Measurements from ENCODE around the gene SLC25A48. TPM values are rescaled to one million over a fixed set of nuclear protein-coding genes. Genes with fewer than 3 reads are reported as not detected.

Gene SLC25A48
- total RNA-seq, 1 donor from 2014 or later = not detected

- intact Hi-C loops (cut with DNase I) = no loop called here
- H3K27me3 ChIP-seq = no peaks in the 10 kb centered on the region
- no peak overlapping the region for H3K27ac ChIP-seq
- no peak for ATAC-seq
- TF ChIP-seq CTCF (IDR thresholded peaks at IDR 0.05) = no peak
- no peak overlapping the region for H3K4me3 ChIP-seq
- H3K9me3 ChIP-seq = no peaks in the 10 kb centered on the region
- H3K36me3 ChIP-seq = no peaks in the 10 kb centered on the region
- H3K4me1 ChIP-seq = no peaks in the 10 kb centered on the region
- no peak for DNase-seq
Measured at GRCh38 chr5:135822959-135823358, 11.5 kb upstream of the SLC25A48 start.

GRCh38 chr5:135823881-135824280, 10.6 kb upstream of the SLC25A48 start:
- intact Hi-C loops (cut with DNase I) = no loop called here
- Histone ChIP-seq H3K4me1 (no peaks in the 10 kb centered on the region), H3K27ac (no peak overlapping the region), H3K36me3 (no peaks in the 10 kb centered on the region), H3K4me3 (no peak overlapping the region), H3K9me3 (no peaks in the 10 kb centered on the region), H3K27me3 (no peaks in the 10 kb centered on the region)
- ATAC-seq = no peak
- DNase-seq = no peak
- no peak for TF ChIP-seq CTCF (IDR thresholded peaks at IDR 0.05)

GRCh38 chr5:135824541-135825041, 9.9 kb upstream of the SLC25A48 start:
- Histone ChIP-seq H3K27ac (no peak overlapping the region), H3K36me3 (no peaks in the 10 kb centered on the region), H3K9me3 (no peaks in the 10 kb centered on the region), H3K4me1 (no peaks in the 10 kb centered on the region), H3K4me3 (no peak overlapping the region), H3K27me3 (no peaks in the 10 kb centered on the region)
- intact Hi-C loops (cut with DNase I) = no loop called here
- DNase-seq = no peak
- no peak for TF ChIP-seq CTCF (IDR thresholded peaks at IDR 0.05)
- no peak for ATAC-seq

- Histone ChIP-seq H3K36me3 (no peaks in the 10 kb centered on the region), H3K9me3 (no peaks in the 10 kb centered on the region), H3K4me1 (no peaks in the 10 kb centered on the region), H3K27me3 (no peaks in the 10 kb centered on the region), H3K27ac (no peak overlapping the region), H3K4me3 (no peak overlapping the region)
- intact Hi-C loops (cut with DNase I) = no loop called here
- DNase-seq (no peak), ATAC-seq (no peak)
- no peak for TF ChIP-seq CTCF (IDR thresholded peaks at IDR 0.05)
Measured at GRCh38 chr5:135825373-135826220, 8.9 kb upstream of the SLC25A48 start.

- no peak for ATAC-seq
- no peaks in the 10 kb centered on the region for H3K9me3 ChIP-seq
- no peak for TF ChIP-seq CTCF (IDR thresholded peaks at IDR 0.05)
- H3K4me1 ChIP-seq = no peaks in the 10 kb centered on the region
- no peak for DNase-seq
- peaks cover 1% of the 10 kb centered on the region for H3K27me3 ChIP-seq
- intact Hi-C loops (cut with DNase I) = no loop called here
- no peaks in the 10 kb centered on the region for H3K36me3 ChIP-seq
- H3K4me3 ChIP-seq = no peak overlapping the region
- no peak overlapping the region for H3K27ac ChIP-seq
Measured at GRCh38 chr5:135826221-135826525, 8.3 kb upstream of the SLC25A48 start.
